H1 (cell line): ENCODE results near the gene LRRN1. TPM values are rescaled to one million over a fixed set of nuclear protein-coding genes. Genes with fewer than 3 reads are reported as not detected.

Experiments
- CTCF ChIA-PET: fragments of 300-600 bp; sonication (Branson Sonifier 250); formaldehyde crosslinking; loops from one replicate; lab custom pipeline; 2021; ENCODE audit not compliant: partially characterized antibody; lab: Charles Lee
- POLR2A ChIA-PET: fragments of 300-600 bp; sonication (Branson Sonifier 250); formaldehyde crosslinking; loops from one replicate; lab custom pipeline; 2021; ENCODE audit warnings: inconsistent platforms; ENCODE audit not compliant: partially characterized antibody; lab: Charles Lee
- DNase-seq, 2 experiments: peaks; one replicate each; pipeline versions ENCODE4 v3.0.0 to v3.0.0-alpha.2; 2010 to 2022; ENCODE audit warnings: low spot score in 2 of 2, low read depth in 1 of 2, mixed read lengths in 1 of 2
- FAIRE-seq: peaks from 2 replicates; lab custom pipeline; 2011; peaks lifted over from hg19 to GRCh38; lab: Jason Lieb, UNC
- H2AFZ ChIP-seq: 2 replicates; pipeline ENCODE4 v1.8.1; 2012; ENCODE audit warnings: low read length, inconsistent platforms
- H2AK5ac ChIP-seq: 2 replicates; pipeline ENCODE4 v1.6.1; 2013; ENCODE audit warnings: low read depth, low read length
- H2BK120ac ChIP-seq: replicated peaks from 2 replicates; pipeline ENCODE3; 2013; ENCODE audit warnings: low read depth, low read length, inconsistent platforms
- H2BK12ac ChIP-seq: 2 replicates; pipeline ENCODE4 v1.6.1; 2013; ENCODE audit warnings: low read depth, low read length
- H2BK15ac ChIP-seq: 2 replicates; pipeline ENCODE4 v1.6.1; 2013; ENCODE audit warnings: low read length
- H2BK20ac ChIP-seq: 2 replicates; pipeline ENCODE4 v1.6.1; 2013; ENCODE audit warnings: low read length
- H2BK5ac ChIP-seq: 2 replicates; pipeline ENCODE4 v1.6.1; 2013; ENCODE audit warnings: low read depth, low read length
- H3K14ac ChIP-seq: 2 replicates; pipeline ENCODE4 v1.6.1; 2013; ENCODE audit warnings: inconsistent platforms; ENCODE audit not compliant: insufficient read length
- H3K18ac ChIP-seq: 2 replicates; pipeline ENCODE4 v1.6.1; 2013; ENCODE audit warnings: low read length; ENCODE audit errors: extremely low read depth
- H3K23ac ChIP-seq: 2 replicates; pipeline ENCODE4 v1.6.1; 2013; ENCODE audit warnings: inconsistent platforms; ENCODE audit not compliant: insufficient read length
- H3K23me2 ChIP-seq: 2 replicates; pipeline ENCODE4 v1.6.1; 2013; ENCODE audit warnings: low read depth, low read length
- H3K27ac ChIP-seq: 2 replicates; pipeline ENCODE4 v1.6.1; 2011; ENCODE audit warnings: low read depth, low read length, inconsistent platforms
- H3K27me3 ChIP-seq, 4 experiments: replicated peaks in 1 of 4; 1 replicate in 1 of 4; 2 replicates in 3 of 4; pipeline versions ENCODE4 v1.6.1 to v1.8.1; 2011 to 2013; ENCODE audit warnings: low read length in 3 of 4, mild to moderate bottlenecking in 3 of 4, inconsistent platforms in 2 of 4, mixed read lengths in 2 of 4, moderate library complexity in 1 of 4; ENCODE audit not compliant: control insufficient read depth in 3 of 4, insufficient read depth in 3 of 4; ENCODE audit errors: extremely low read depth in 1 of 4
- H3K36me3 ChIP-seq, 4 experiments: 2 replicates each; pipeline versions ENCODE4 v1.6.1 to v1.8.1; 2011 to 2013; ENCODE audit warnings: mild to moderate bottlenecking in 4 of 4, low read length in 3 of 4, moderate library complexity in 2 of 4, control low read depth in 1 of 4, inconsistent platforms in 1 of 4; ENCODE audit not compliant: insufficient read depth in 4 of 4, control insufficient read depth in 2 of 4
- H3K4ac ChIP-seq: replicated peaks from 2 replicates; pipeline ENCODE3; 2013; ENCODE audit warnings: low read length, low read depth, mixed read lengths, inconsistent platforms; ENCODE audit not compliant: insufficient read length
- H3K4me1 ChIP-seq, 4 experiments: replicated peaks in 1 of 4; 1 replicate in 1 of 4; 2 replicates in 3 of 4; pipeline versions ENCODE4 v1.6.1 to v1.8.1; 2011 to 2013; ENCODE audit warnings: low read length in 3 of 4, inconsistent platforms in 2 of 4, mixed read lengths in 1 of 4; ENCODE audit not compliant: insufficient read depth in 4 of 4, control insufficient read depth in 3 of 4
- H3K4me2 ChIP-seq, 2 experiments: 2 replicates each; pipeline versions ENCODE4 v1.6.1 to v1.8.1; 2011 to 2013; ENCODE audit warnings: low read depth in 2 of 2, low read length in 2 of 2, control low read depth in 1 of 2, inconsistent platforms in 1 of 2, mild to moderate bottlenecking in 1 of 2; ENCODE audit not compliant: insufficient read depth in 1 of 2
- H3K4me3 ChIP-seq, 4 experiments: fragments of 200-600, 300-600 bp in 1 of 4; sonication (generic), shearing (Covaris generic), sonication (Bioruptor Twin) in 1 of 4; 2 replicates each; pipeline versions ENCODE4 v1.5.1 to v1.8.1; 2011 to 2016; ENCODE audit warnings: low read length in 4 of 4, low read depth in 3 of 4, control low read depth in 2 of 4, inconsistent platforms in 2 of 4, mild to moderate bottlenecking in 2 of 4, mixed read lengths in 1 of 4, moderate library complexity in 1 of 4; ENCODE audit not compliant: insufficient read depth in 2 of 4; ENCODE audit errors: extremely low read depth in 1 of 4
- H3K56ac ChIP-seq: replicated peaks from 2 replicates; pipeline ENCODE3; 2013; ENCODE audit warnings: low read depth, mild to moderate bottlenecking, mixed read lengths, low read length, inconsistent platforms; ENCODE audit not compliant: insufficient read length
- H3K79me1 ChIP-seq: 2 replicates; pipeline ENCODE4 v1.6.1; 2013; ENCODE audit warnings: low read depth, low read length, control low read depth
- H3K79me2 ChIP-seq, 2 experiments: 2 replicates each; pipeline versions ENCODE4 v1.6.1 to v1.8.1; 2012 to 2013; ENCODE audit warnings: low read length in 2 of 2, mild to moderate bottlenecking in 2 of 2, inconsistent platforms in 1 of 2; ENCODE audit not compliant: insufficient read depth in 2 of 2, control insufficient read depth in 1 of 2
- H3K9ac ChIP-seq, 4 experiments: replicated peaks in 1 of 4; 1 replicate in 1 of 4; 2 replicates in 3 of 4; pipeline versions ENCODE4 v1.6.1 to v1.8.1; 2011 to 2013; ENCODE audit warnings: low read depth in 3 of 4, low read length in 3 of 4, control low read depth in 2 of 4, mild to moderate bottlenecking in 2 of 4, moderate library complexity in 2 of 4, inconsistent platforms in 1 of 4; ENCODE audit errors: extremely low read depth in 1 of 4
- H3K9me3 ChIP-seq, 2 experiments: 2 replicates each; pipeline versions ENCODE4 v1.6.1 to v1.8.1; 2012 to 2013; ENCODE audit warnings: mild to moderate bottlenecking in 2 of 2, moderate library complexity in 2 of 2, control low read depth in 1 of 2, inconsistent platforms in 1 of 2, low read depth in 1 of 2, low read length in 1 of 2, mixed read lengths in 1 of 2; ENCODE audit not compliant: insufficient read depth in 2 of 2
- H4K20me1 ChIP-seq, 2 experiments: replicated peaks in 1 of 2; 2 replicates each; pipeline versions ENCODE3 to v1.8.1; 2011 to 2013; ENCODE audit warnings: inconsistent platforms in 2 of 2, low read length in 2 of 2, mild to moderate bottlenecking in 1 of 2; ENCODE audit not compliant: insufficient read depth in 2 of 2, control insufficient read depth in 1 of 2
- H4K5ac ChIP-seq: 2 replicates; pipeline ENCODE4 v1.6.1; 2013; ENCODE audit warnings: low read length, low read depth, mixed read lengths, inconsistent platforms; ENCODE audit not compliant: insufficient read length
- H4K8ac ChIP-seq: 2 replicates; pipeline ENCODE4 v1.8.0; 2013; ENCODE audit warnings: mild to moderate bottlenecking, moderate library complexity, low read length, inconsistent platforms; ENCODE audit not compliant: insufficient read depth; ENCODE audit errors: extremely low read depth
- H4K91ac ChIP-seq: replicated peaks from 2 replicates; pipeline ENCODE3; 2013; ENCODE audit warnings: low read length, mixed read lengths, inconsistent platforms; ENCODE audit not compliant: insufficient read length
- CHD1 ChIP-seq: IDR thresholded peaks from 2 replicates; pipeline ENCODE4 v1.6.1; 2012; ENCODE audit warnings: low read depth, low read length, improper control_type of control experiment
- CREB1 ChIP-seq: IDR thresholded peaks from 2 replicates; pipeline ENCODE4 v1.6.1; 2012; ENCODE audit warnings: inconsistent platforms
- EGR1 ChIP-seq: IDR thresholded peaks from 2 replicates; pipeline ENCODE4 v1.6.1; 2011; ENCODE audit warnings: low read depth, low read length, borderline replicate concordance
- EP300 ChIP-seq, 2 experiments: IDR thresholded peaks; 1 replicate in 1 of 2; 2 replicates in 1 of 2; pipeline ENCODE4 v1.6.1; 2011 to 2012; ENCODE audit warnings: low read depth in 2 of 2, low read length in 2 of 2, mild to moderate bottlenecking in 2 of 2, borderline replicate concordance in 1 of 2, inconsistent platforms in 1 of 2, moderate library complexity in 1 of 2
- JUN ChIP-seq: IDR thresholded peaks from 2 replicates; pipeline ENCODE4 v1.6.1; 2011; ENCODE audit warnings: low read depth, mild to moderate bottlenecking, improper control_type of control experiment, low read length
- KDM1A ChIP-seq: fragments of 200-600, 300-600 bp; sonication (generic); IDR thresholded peaks from 2 replicates; pipeline ENCODE4 v1.7.1; 2016; ENCODE audit warnings: mild to moderate bottlenecking, low read length, borderline replicate concordance
- POLR2AphosphoS5 ChIP-seq: IDR thresholded peaks from 2 replicates; pipeline ENCODE4 v1.6.1; 2011; ENCODE audit warnings: low read depth, low read length
- SIX5 ChIP-seq: IDR thresholded peaks from 2 replicates; pipeline ENCODE4 v1.6.1; 2011; ENCODE audit warnings: mild to moderate bottlenecking, low read depth, low read length
- WGBS, 2 experiments: shearing (Covaris generic) in 1 of 2; methylation state at CpG; one replicate each; pipeline versions ENCODE4 v1.1.6 to v1.1.7; 2013 to 2015; ENCODE audit warnings: low lambda C conversion rate in 2 of 2, mixed read lengths in 2 of 2, inconsistent platforms in 1 of 2, low coverage in 1 of 2, missing lambda C conversion rate in 1 of 2; ENCODE audit not compliant: insufficient replicate concordance in 2 of 2, insufficient coverage in 1 of 2, insufficient read length in 1 of 2; ENCODE audit errors: extremely low coverage in 1 of 2, missing lambda C conversion rate in 1 of 2; 5-methylcytosine and 5-hydroxymethylcytosine counted together
- polyA plus RNA-seq, 7 experiments: library from polyadenylated mRNA; depleted of rRNA in 3 of 7; stranded (reverse) in 5 of 7; unstranded in 2 of 7; fragments of >200 nt in 5 of 7; fragments of 200-250 nt in 2 of 7; gene quantifications; 1 replicate in 5 of 7; 2 replicates in 1 of 7; 4 replicates in 1 of 7; pipeline versions ENCODE4 v1.2.1 to v1.2.3, GENCODE V29; 2011 to 2013; ENCODE audit warnings: missing spikeins in 2 of 7, mixed read lengths in 2 of 7
- total RNA-seq: library from RNA; stranded (reverse); fragmentation: NEBNext Ultra II Directional; extraction: Animal tissue kit (Norgen Biotek cat#: 25700); gene quantifications from 2 replicates; pipeline ENCODE4 v1.2.1, GENCODE V29; 2021

The LRRN1 gene
- total and polyA plus RNA-seq, 2 of the 8 experiments (the other 6 are each of a cell fraction or from before 2014, with no cell fraction given): 159 to 199 TPM

DNA sequence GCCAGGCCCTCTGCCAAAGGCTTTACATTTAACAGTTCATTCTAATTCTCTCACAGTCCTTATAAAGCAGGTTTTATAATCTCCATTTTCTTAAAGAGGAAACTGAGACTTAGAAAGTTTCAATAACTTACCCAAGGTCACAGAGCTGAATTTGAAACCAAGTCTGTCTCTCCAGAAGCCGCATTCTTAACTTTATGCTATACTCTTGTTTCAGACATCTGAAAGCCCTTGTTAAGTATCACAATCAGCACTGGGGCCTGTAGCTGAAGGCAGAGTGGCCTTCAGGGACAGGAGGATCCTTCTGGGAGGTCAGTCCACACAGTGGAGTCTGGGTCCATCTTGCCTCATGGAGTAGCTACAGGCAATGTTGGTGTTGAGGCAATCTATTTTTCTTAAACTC lies 27.9 kb downstream of the LRRN1 start:
- WGBS, 2 experiments: 100% methylated on average over 1 of the region's 1 CpG; no CpG with 5 or more reads in 1 of the 2 experiments
- Histone ChIP-seq H3K27ac (no peak overlapping the region), H3K9ac (no peak overlapping the region), H4K20me1 (peaks cover 8 to 13% of the 10 kb centered on the region in 2 experiments), H4K8ac (no peak overlapping the region), H3K23me2 (peaks cover 1% of the 10 kb centered on the region; the same call in 1 of the 2 replicates), H2BK20ac (no peak overlapping the region), H2BK5ac (no peak overlapping the region), H3K18ac (no peak overlapping the region), H3K27me3 (no peaks in the 10 kb centered on the region), H3K23ac (no peak overlapping the region), H4K91ac (no peak overlapping the region), H2BK120ac (no peak overlapping the region), H3K4ac (no peak overlapping the region), H2AFZ (no peak overlapping the region), H3K9me3 (peaks cover 4% of the 10 kb centered on the region in 2 experiments; a peak in 2 of 4 replicates), H3K56ac (no peak overlapping the region), H2AK5ac (no peak overlapping the region), H3K36me3 (peaks cover 3 to 84% (median 53%) of the 10 kb centered on the region in 4 experiments), H3K79me2 (peaks cover 0 to 93% of the 10 kb centered on the region in 2 experiments; a peak in 3 of 4 replicates), H3K4me3 (no peak overlapping the region), H3K14ac (no peak overlapping the region), H3K4me2 (no peak overlapping the region), H4K5ac (no peak overlapping the region), H3K79me1 (peaks cover 2% of the 10 kb centered on the region; the same call in 1 of the 2 replicates), H2BK15ac (no peak overlapping the region), H3K4me1 (no peaks in the 10 kb centered on the region; a peak in 1 of 7 replicates), H2BK12ac (no peak overlapping the region)
- DNase-seq (no peak), FAIRE-seq (no peak)
- ChIA-PET POLR2A (interaction anchor here (0.8 to 2.9 kb wide), 8 partner anchors 9 to 667 kb away, joined by 3 to 18 read pairs (median 4); partner anchors contain the start of genes ITPR1 and LRRN1), CTCF (interaction anchor here (2.0 kb wide), 1 partner anchor 16 kb away, joined by 7 read pairs; no protein-coding TSS in a partner anchor)
- TF ChIP-seq POLR2AphosphoS5 (peak; percentile 42; the same call in 1 of the 2 replicates), JUN (no peak), EP300 (IDR thresholded peaks at IDR 0.05; ENCODE audit: borderline replicate concordance in 1 of 2, low read depth in 2 of 2, low read length in 2 of 2) (no peak), EGR1 (no peak), CHD1 (no peak), CREB1 (no peak), KDM1A (no peak), SIX5 (no peak)
